GM12878 (cell line): ENCODE measurements around the gene LAMA2. TPM values are rescaled to one million over a fixed set of nuclear protein-coding genes. Genes with fewer than 3 reads are reported as not detected.

ENCODE experiments used
- ATAC-seq: fragments of 200-7000 bp; cut with Tn5 transposase; 3 replicates; pipeline ENCODE4 v1.9.1; 2020; ENCODE audit warnings: mild to moderate bottlenecking, moderate library complexity
- BruUV-seq: library from RNA; stranded (reverse); fragments of 400-500 nt; replicated peaks from 2 replicates; lab custom pipeline; 2021; lab: Mats Ljungman, UMichigan
- CTCF ChIA-PET: fragments of 300-600 bp; sonication (Branson Sonifier 250); formaldehyde crosslinking; extraction: SDS; loops from one replicate; lab custom pipeline; 2021; ENCODE audit warnings: inconsistent platforms; lab: Yijun Ruan, JAX
- POLR2A ChIA-PET: fragments of 350-600 bp; formaldehyde crosslinking; extraction: SDS; loops from one replicate; lab custom pipeline; 2021; ENCODE audit warnings: inconsistent platforms; lab: Charles Lee
- RAD21 ChIA-PET: fragments of 300-600 bp; sonication (Branson Sonifier 250); formaldehyde crosslinking; loops from one replicate; lab custom pipeline; 2023; ENCODE audit warnings: antibody characterized with exemption; ENCODE audit not compliant: unreplicated experiment; lab: Charles Lee
- SMC1A ChIA-PET: fragments of 300-600 bp; sonication (Branson Sonifier 250); formaldehyde crosslinking; loops from one replicate; lab custom pipeline; 2023; ENCODE audit not compliant: unreplicated experiment, uncharacterized antibody; lab: Charles Lee
- DNase-seq: peaks from one replicate; pipeline ENCODE4 v3.0.0-alpha.2; 2011; ENCODE audit warnings: low read depth, low spot score
- FAIRE-seq: peaks from 3 replicates; lab custom pipeline; 2011; peaks lifted over from hg19 to GRCh38; lab: Jason Lieb, UNC
- H2AFZ ChIP-seq: 2 replicates; pipeline ENCODE4 v1.6.0; 2011; ENCODE audit warnings: low read depth, low read length, control low read depth; ENCODE audit not compliant: control insufficient read depth
- H3K27ac ChIP-seq: 2 replicates; pipeline ENCODE4 v1.5.1; 2011; ENCODE audit warnings: control low read depth; ENCODE audit not compliant: control insufficient read depth, insufficient read depth
- H3K27me3 ChIP-seq, 2 experiments: replicated peaks in 1 of 2; 2 replicates each; pipeline versions ENCODE4 v1.6.0 to v1.6.1; 2011; ENCODE audit warnings: low read length in 1 of 2; ENCODE audit not compliant: control insufficient read depth in 2 of 2, insufficient read depth in 2 of 2
- H3K36me3 ChIP-seq, 2 experiments: 2 replicates each; pipeline ENCODE4 v1.5.1; 2011; ENCODE audit warnings: low read length in 1 of 2; ENCODE audit not compliant: control insufficient read depth in 2 of 2, insufficient read depth in 2 of 2
- H3K4me1 ChIP-seq: 2 replicates; pipeline ENCODE4 v1.6.1; 2011; ENCODE audit warnings: mild to moderate bottlenecking, low read length, moderate library complexity, mixed read lengths; ENCODE audit not compliant: control insufficient read depth, insufficient read depth
- H3K4me2 ChIP-seq: 2 replicates; pipeline ENCODE4 v1.6.0; 2011; ENCODE audit warnings: control low read depth; ENCODE audit not compliant: control insufficient read depth, insufficient read depth
- H3K4me3 ChIP-seq: fragments of 200-600 bp; sonication (generic); 2 replicates; pipeline ENCODE4 v1.5.1; 2016
- H3K79me2 ChIP-seq: 2 replicates; pipeline ENCODE4 v1.6.0; 2011; ENCODE audit warnings: low read length; ENCODE audit not compliant: control insufficient read depth, insufficient read depth
- H3K9ac ChIP-seq: 2 replicates; pipeline ENCODE4 v1.8.0; 2011; ENCODE audit warnings: low read length, control low read depth, mixed read lengths; ENCODE audit not compliant: control insufficient read depth, insufficient read depth
- H3K9me3 ChIP-seq: replicated peaks from 3 replicates; pipeline ENCODE4 v1.5.1; 2011; ENCODE audit warnings: mild to moderate bottlenecking, low read length; ENCODE audit not compliant: control insufficient read depth, insufficient read depth
- H4K20me1 ChIP-seq: 2 replicates; pipeline ENCODE4 v1.6.0; 2011; ENCODE audit not compliant: control insufficient read depth, insufficient read depth
- FOS ChIP-seq: IDR thresholded peaks from 3 replicates; pipeline ENCODE4 v1.6.1; 2011; ENCODE audit warnings: borderline replicate concordance; ENCODE audit not compliant: insufficient read length; ENCODE audit errors: extremely low read depth
- KAT2A ChIP-seq: conservative IDR thresholded peaks from 2 replicates; pipeline ENCODE4 v1.6.1; 2011; ENCODE audit warnings: low read depth, low read length; ENCODE audit not compliant: control insufficient read depth
- PAX5 ChIP-seq: IDR thresholded peaks from 2 replicates; pipeline ENCODE4 v1.6.1; 2011; ENCODE audit warnings: low read depth, low read length, borderline replicate concordance
- PAX8 ChIP-seq: fragments of 450-650 bp; IDR thresholded peaks from 2 replicates; pipeline ENCODE4 v1.6.1; 2017; ENCODE audit warnings: mild to moderate bottlenecking, moderate library complexity
- SMAD1 ChIP-seq: fragments of 450-650 bp; IDR thresholded peaks from 2 replicates; pipeline ENCODE4 v1.6.1; 2018; ENCODE audit warnings: mild to moderate bottlenecking, low read depth; ENCODE audit not compliant: partially characterized antibody
- TBL1XR1 ChIP-seq: IDR thresholded peaks from 2 replicates; pipeline ENCODE4 v1.6.1; 2012; ENCODE audit warnings: low read depth, low read length, improper control_type of control experiment
- ZBTB33 ChIP-seq: fragments of 450-650 bp; IDR thresholded peaks from 2 replicates; pipeline ENCODE4 v1.6.1; 2017; ENCODE audit warnings: mild to moderate bottlenecking
- ZBTB4 ChIP-seq: fragments of 450-650 bp; formaldehyde crosslinking; IDR thresholded peaks from 2 replicates; pipeline ENCODE4 v1.4.0; 2022; ENCODE audit warnings: mild to moderate bottlenecking, moderate library complexity
- WGBS: methylation state at CpG from one replicate; pipeline ENCODE4 v1.1.6; 2016; ENCODE audit warnings: low lambda C conversion rate; ENCODE audit not compliant: insufficient replicate concordance, insufficient coverage; ENCODE audit errors: missing lambda C conversion rate; 5-methylcytosine and 5-hydroxymethylcytosine counted together
- in situ Hi-C: fragments of 300-500 bp; cut with MboI; formaldehyde crosslinking; loops from 9 replicates; pipeline ENCODE4 v1.14.3; 2018; ENCODE audit warnings: mixed read lengths
- intact Hi-C: fragments of 100-400 bp; cut with micrococcal nuclease; formaldehyde crosslinking; loops from one replicate; pipeline ENCODE4 v1.14.2; 2022; ENCODE audit not compliant: unreplicated experiment
- polyA plus RNA-seq, 11 experiments: library from polyadenylated mRNA; depleted of rRNA in 4 of 11; unstranded in 6 of 11; stranded (reverse) in 5 of 11; fragments of >200 nt; fragmentation: Nextera tagmentation in 4 of 11; fragmentation: Illumina TruSeq in 1 of 11; extraction: Ambion mirVana in 4 of 11; extraction: Trizol in 1 of 11; gene quantifications; 1 replicate in 1 of 11; 2 replicates in 10 of 11; pipeline versions ENCODE4 v1.2.1 to v1.2.3, GENCODE V29; 2011 to 2016; ENCODE audit warnings: inconsistent platforms in 2 of 11, missing spikeins in 2 of 11, low read depth in 1 of 11
- total RNA-seq, 4 experiments: library from RNA; depleted of rRNA in 3 of 4; stranded (reverse); fragments of >200 nt in 3 of 4; fragmentation: Illumina TruSeq in 1 of 4; extraction: Trizol in 1 of 4; gene quantifications; 2 replicates each; pipeline versions ENCODE4 v1.2.1 to v1.2.3, GENCODE V29; 2013 to 2021
- TF ChIP-seq, protein P1 (sequence below): IDR thresholded peaks from 2 replicates; pipeline ENCODE4 v1.6.1; 2011; ENCODE audit warnings: borderline replicate concordance, low read depth, mild to moderate bottlenecking, moderate library complexity, low read length; ENCODE audit not compliant: insufficient read depth, poor library complexity, severe bottlenecking
- TF ChIP-seq, protein P2 (sequence below): IDR thresholded peaks from 2 replicates; pipeline ENCODE4 v1.6.1; 2011; ENCODE audit warnings: low read depth, low read length, improper control_type of control experiment, borderline replicate concordance

LAMA2 gene
- total and polyA plus RNA-seq, 10 of the 15 experiments (the other 5 are each of a cell fraction or from before 2014, with no cell fraction given), result 0.04 to 2.0 (median 0.37) TPM; not detected in 1

- Histone ChIP-seq H3K4me2 (no peak overlapping the region), H3K9ac (no peak overlapping the region), H3K27me3 (no peaks in the 10 kb centered on the region), H3K4me1 (peaks cover 3% of the 10 kb centered on the region; the same call in 1 of the 2 replicates), H3K36me3 (no peaks in the 10 kb centered on the region), H3K4me3 (no peak overlapping the region), H3K79me2 (no peaks in the 10 kb centered on the region), H4K20me1 (no peaks in the 10 kb centered on the region), H3K27ac (no peak overlapping the region), H3K9me3 (no peaks in the 10 kb centered on the region), H2AFZ (no peak overlapping the region)
- no peak for FAIRE-seq
- BruUV-seq, result no TSS peak
- in situ Hi-C loops, result no loop called here
- ATAC-seq, result no peak
- WGBS, result 41% methylated on average over 2 of the region's 2 CpGs
- RAD21 ChIA-PET, result interaction anchor here (1.6 kb wide), 1 partner anchor 94 kb away, joined by 8 read pairs; no protein-coding TSS in a partner anchor
- SMC1A ChIA-PET, result interaction anchor here (1.2 to 7.6 kb wide), 5 partner anchors 8 to 239 kb away, joined by 4 to 95 read pairs (median 5); no protein-coding TSS in a partner anchor
- TF ChIP-seq, protein P1, sequence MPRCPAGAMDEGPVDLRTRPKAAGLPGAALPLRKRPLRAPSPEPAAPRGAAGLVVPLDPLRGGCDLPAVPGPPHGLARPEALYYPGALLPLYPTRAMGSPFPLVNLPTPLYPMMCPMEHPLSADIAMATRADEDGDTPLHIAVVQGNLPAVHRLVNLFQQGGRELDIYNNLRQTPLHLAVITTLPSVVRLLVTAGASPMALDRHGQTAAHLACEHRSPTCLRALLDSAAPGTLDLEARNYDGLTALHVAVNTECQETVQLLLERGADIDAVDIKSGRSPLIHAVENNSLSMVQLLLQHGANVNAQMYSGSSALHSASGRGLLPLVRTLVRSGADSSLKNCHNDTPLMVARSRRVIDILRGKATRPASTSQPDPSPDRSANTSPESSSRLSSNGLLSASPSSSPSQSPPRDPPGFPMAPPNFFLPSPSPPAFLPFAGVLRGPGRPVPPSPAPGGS, result no peak
- TF ChIP-seq ZBTB33 (no peak), ZBTB4 (CRISPR knock-in tag) (no peak), PAX5 (no peak), PAX8 (no peak), FOS (no peak), SMAD1 (no peak), KAT2A (no peak), TBL1XR1 (no peak)
- TF ChIP-seq, protein P2, sequence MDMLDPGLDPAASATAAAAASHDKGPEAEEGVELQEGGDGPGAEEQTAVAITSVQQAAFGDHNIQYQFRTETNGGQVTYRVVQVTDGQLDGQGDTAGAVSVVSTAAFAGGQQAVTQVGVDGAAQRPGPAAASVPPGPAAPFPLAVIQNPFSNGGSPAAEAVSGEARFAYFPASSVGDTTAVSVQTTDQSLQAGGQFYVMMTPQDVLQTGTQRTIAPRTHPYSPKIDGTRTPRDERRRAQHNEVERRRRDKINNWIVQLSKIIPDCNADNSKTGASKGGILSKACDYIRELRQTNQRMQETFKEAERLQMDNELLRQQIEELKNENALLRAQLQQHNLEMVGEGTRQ, result no peak
- intact Hi-C loops, result no loop called here
- CTCF ChIA-PET, result interaction anchor here (0.6 to 7.7 kb wide), 6 partner anchors 10 to 517 kb away, joined by 3 to 141 read pairs (median 4); no protein-coding TSS in a partner anchor
- POLR2A ChIA-PET, result no interaction called here
- no peak for DNase-seq
Measured at GRCh38 chr6:129504456-129504855, 621.5 kb downstream of the LAMA2 start.
